GM12874 (cell line): ENCODE data around the gene LARGE1.

ENCODE experiments used
- CTCF ChIP-seq: IDR thresholded peaks from 2 replicates; pipeline ENCODE4 v1.5.1; 2011; ENCODE audit warnings: low read depth, mild to moderate bottlenecking, control low read depth, low read length, moderate library complexity; ENCODE audit not compliant: insufficient read depth

Gene LARGE1

GRCh38 chr22:33803371-33804282, 116.6 kb downstream of the LARGE1 start:
- no peak for TF ChIP-seq CTCF

GRCh38 chr22:33798401-33798800, 121.9 kb downstream of the LARGE1 start:
- no peak for TF ChIP-seq CTCF

- TF ChIP-seq CTCF, result no peak
Observed at GRCh38 chr22:33796494-33796893, 123.8 kb downstream of the LARGE1 start.

- TF ChIP-seq CTCF, result no peak
Observed at GRCh38 chr22:33793475-33793874, 126.8 kb downstream of the LARGE1 start.

GRCh38 chr22:33792832-33793231, 127.4 kb downstream of the LARGE1 start:
- no peak for TF ChIP-seq CTCF

- no peak for TF ChIP-seq CTCF
Observed at GRCh38 chr22:33789690-33790253, 130.5 kb downstream of the LARGE1 start.

- TF ChIP-seq CTCF, result no peak
Observed at GRCh38 chr22:33788927-33789326, 131.3 kb downstream of the LARGE1 start.
